Left renal cortex interstitium (tissue), 4 donors: Measurements from ENCODE around the gene CDAN1. TPM values are rescaled to one million over a fixed set of nuclear protein-coding genes. Genes with fewer than 3 reads are reported as not detected.

ENCODE experiments used
- DNase-seq, 4 donors: peaks; one replicate each; pipeline ENCODE4 v3.0.0-alpha.2; 2013; ENCODE audit warnings: low read depth in 4 of 4, low spot score in 2 of 4, missing footprints in 1 of 4
- polyA plus RNA-seq, 4 donors: library from polyadenylated mRNA; unstranded; fragments of 120-200 nt; gene quantifications; one replicate each; pipeline ENCODE4 v1.2.1, GENCODE V29; 2013; ENCODE audit not compliant: insufficient read length in 4 of 4

Gene CDAN1
- polyA plus RNA-seq, 4 donors, result 15.5 to 25.8 (median 20.7) TPM

DNA sequence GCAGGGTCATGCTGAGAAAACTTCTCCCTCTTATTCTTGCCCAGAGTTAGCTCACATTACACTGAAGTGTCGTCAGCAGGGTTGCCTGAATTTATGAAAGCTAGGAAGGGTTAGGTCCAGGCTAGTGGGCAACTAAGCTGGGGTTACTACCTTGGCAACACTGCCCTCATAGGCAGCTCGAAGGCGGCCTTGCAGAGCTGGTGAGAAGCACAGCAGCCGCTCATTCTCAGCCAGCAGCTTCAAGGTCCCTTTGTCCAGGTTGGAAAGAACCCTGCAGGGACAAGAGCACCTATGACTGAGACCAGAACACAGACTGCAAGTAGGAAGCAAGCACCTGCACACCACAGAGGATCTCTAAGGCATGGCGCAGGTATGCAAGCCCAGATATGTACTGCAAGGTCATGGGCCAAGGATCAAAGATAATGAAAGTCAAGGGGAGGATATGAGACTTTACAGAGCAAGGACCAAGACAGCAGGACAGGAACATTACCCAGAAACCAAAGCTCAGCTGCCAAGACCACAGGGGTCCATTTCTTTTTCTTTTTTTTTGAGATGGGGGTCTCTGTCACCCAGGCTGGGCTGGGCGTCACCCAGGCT, 2.8 kb downstream of the CDAN1 start:
- DNase-seq, result no peak

- no peak for DNase-seq
Measured at GRCh38 chr15:42733027-42733426, 3.9 kb downstream of the CDAN1 start.

DNA sequence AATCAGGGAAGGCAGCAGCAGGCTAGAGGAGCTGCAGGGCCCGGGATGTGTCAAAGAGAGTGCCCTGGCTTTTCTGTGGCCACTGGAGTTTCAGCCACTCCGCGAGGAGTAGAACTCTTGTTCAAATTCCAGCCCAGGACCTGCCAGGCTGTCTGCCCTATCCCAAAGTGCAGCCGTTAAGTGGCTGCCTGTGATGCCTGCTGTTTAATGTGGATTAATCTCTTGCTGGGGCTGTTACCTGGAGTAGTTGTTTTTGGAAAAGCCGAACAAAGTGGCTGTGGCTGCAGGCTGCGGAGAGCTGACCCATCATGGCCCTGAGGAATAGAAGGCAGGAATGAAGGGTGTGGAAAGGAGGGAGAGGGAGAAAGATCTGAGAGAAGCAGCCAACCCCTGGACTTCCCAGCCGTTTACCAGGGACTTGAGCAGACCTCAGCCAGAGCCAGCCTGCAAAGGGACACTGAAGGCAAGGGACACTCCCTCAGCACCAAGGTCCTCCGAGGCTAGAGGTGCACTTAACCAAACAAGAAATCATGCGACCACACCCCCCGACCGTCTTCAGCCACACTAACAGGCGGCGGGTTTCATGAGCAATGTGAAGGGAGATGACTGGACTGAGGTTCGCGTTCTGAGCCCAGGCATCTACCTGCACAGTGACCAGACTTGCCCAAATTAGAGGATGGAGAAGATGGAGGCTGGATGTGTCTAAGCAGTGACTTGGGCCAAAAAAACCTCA, 4.7 kb downstream of the CDAN1 start:
- DNase-seq, result no peak

DNA sequence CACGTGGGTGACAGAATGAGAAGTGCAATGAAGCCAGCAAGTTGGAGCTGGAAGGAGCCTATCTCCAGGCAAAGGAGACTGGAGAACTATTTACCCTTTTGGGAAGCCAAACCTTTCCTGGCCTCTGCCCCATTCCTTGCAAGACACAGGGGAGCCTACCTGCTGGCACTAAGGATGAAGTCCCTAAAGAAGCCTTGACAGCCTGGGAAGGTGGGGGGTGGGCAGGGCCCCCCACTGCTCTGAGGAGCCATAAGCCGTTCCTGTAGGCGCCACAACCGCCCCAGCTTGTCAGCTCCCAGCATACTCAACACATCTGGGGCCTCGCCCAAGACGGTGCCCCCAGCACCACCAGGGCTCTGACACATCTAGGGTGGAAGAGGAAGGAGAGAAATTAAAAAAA, 5.5 kb downstream of the CDAN1 start:
- no peak for DNase-seq

DNA sequence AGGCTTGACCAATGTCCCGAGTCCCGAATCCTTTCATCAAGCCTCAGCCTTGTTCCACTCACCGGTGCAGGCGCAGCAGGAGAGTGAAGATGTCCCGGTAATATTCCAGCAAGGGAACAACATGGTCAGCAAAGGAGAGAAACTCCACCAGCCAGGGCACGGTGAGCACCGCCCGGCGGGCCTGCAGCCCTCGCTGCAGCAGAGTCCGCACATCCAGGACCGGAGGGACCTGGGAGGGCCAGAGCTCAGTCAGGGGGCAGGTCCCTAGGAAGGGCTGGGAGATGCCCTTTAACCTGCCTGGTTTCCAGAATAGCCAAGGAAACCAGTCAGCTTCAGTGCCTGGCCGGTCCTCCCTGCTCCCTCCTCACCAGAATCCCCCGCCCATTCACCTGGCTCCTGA, 6.4 kb downstream of the CDAN1 start:
- no peak for DNase-seq

DNA sequence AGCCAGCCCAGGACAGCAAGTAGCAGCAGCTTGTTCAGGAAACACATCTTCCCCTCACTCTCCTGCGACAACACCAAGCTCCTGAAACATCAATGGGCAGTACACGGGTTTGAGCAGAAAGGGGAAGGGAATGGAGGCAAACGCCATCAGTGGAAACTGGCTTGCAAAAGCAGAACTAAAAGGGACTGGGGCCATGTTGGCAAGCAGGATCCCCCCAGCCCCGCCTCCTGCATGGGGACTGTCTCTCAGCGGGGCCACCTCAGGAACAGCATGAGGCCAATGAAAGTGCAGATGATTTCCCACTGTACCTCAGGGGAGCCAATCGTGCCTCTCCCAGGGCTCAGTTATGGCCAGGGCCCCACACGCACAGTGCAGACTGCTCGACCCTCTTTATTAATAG, 6.8 kb downstream of the CDAN1 start:
- no peak for DNase-seq

DNA sequence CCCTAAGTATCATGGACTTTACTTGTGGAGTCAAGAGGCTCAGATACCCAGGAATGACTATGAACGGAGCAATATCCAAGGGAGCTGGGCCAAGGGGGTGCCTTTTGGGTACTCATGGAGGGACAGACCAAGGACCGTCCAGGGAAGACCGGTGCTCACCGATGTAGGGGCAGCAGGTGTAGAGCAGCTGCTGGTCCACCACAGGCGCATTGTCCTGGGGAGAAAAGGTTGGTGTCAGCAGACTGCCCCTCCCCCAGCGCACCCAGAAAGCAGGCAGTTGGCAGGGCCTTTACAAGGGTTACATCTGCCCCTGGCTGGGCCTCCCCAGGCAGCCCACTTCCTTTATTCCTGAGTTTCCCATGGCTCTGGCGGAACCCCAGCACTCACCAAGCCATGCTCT, 7.5 kb downstream of the CDAN1 start:
- DNase-seq, result no peak

- DNase-seq, result no peak
Measured at GRCh38 chr15:42728972-42729371, 8.0 kb downstream of the CDAN1 start.

DNA sequence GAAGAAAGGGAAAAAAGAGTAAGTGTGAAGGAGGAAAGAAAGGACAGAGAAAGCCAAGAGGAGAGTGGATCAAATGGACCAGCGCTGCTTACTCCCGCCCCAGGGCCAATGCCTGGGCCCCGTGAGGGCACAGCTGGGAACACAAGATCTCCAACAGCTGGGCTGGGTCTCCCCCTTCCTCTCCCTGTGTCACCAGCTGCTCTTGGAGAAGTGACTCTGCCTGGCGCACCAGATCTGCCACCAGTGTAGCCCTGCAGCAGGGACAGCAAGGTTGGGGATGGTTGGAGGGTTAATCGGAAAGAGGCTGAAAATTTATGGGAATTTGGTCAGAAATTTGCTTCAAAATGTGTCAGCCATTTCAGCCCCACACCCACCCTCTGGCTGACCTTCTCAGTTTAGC, 8.4 kb downstream of the CDAN1 start:
- no peak for DNase-seq

- DNase-seq, result peak in 1 of 4 donors; percentile 19
Measured at GRCh38 chr15:42727750-42728381, 9.1 kb downstream of the CDAN1 start.

DNA sequence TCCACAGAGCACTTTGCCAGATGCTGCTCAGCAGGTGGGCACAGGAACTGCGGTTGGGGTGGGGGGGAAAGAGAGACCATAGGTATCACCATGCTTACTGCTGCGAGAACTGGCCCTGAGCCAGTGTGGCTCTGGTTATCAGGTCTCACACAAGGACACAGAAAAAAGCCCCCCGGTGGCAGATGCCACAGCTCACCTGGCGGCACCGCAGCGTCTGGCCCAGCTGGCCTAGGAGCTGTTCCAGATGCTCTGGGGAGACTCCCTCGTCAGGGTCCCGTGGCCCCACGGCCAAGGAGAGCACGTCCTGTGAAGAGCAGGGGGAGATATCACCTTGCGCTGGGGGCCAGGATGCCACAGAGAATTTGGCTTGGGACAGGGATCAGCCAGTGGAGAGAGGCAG, 10.8 kb downstream of the CDAN1 start:
- no peak for DNase-seq

DNA sequence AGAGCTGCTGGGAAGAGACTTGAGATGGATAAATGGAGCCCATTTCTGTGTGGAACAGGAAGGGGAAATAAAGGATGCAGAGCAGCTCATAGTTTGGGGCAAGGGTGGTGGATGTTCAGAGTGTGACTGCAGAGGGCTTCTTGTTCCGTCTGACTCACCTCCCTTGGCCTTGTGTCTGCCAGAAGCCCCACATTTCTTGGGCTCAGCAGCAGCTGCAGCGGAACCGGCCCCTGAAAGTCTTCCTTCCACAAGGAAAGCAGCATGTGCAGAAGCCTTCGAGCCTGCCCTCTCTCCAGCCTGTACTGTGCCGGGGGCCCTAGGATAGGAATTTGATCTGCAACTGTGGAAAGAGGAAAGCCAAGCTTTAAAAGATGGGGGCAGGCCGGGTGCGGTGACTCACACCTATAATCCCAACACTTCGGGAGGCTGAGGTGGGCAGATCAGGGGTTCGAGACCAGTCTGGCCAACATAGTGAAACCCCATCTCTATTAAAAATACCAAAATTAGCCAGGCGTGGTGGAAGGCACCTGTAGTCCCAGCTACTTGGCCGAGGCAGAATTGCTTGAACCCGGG, 11.5 kb downstream of the CDAN1 start:
- DNase-seq, result no peak

DNA sequence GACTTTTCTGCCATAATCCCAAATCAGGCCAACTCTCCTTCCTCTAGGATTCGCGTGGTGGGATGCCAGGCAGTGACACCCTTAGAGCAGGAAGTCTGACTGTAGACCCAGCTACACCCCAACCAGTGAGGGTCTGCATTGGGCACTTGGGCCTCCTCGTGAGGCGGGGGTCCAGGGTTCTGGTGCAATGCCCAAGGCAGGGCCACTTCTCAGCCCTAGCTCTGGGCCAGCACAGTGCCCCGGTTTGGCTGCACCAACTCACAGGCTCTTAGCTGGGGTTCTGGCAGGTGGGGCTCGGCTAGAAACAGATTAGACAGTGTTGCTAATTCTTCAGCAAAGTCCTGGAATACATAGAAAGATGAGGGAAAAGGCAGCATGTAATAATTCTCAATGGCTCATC, 12.7 kb downstream of the CDAN1 start:
- no peak for DNase-seq

GRCh38 chr15:42723068-42723467, 13.9 kb downstream of the CDAN1 start:
- no peak for DNase-seq

- no peak for DNase-seq
Measured at GRCh38 chr15:42721916-42722315, 15.0 kb downstream of the CDAN1 start.

DNA sequence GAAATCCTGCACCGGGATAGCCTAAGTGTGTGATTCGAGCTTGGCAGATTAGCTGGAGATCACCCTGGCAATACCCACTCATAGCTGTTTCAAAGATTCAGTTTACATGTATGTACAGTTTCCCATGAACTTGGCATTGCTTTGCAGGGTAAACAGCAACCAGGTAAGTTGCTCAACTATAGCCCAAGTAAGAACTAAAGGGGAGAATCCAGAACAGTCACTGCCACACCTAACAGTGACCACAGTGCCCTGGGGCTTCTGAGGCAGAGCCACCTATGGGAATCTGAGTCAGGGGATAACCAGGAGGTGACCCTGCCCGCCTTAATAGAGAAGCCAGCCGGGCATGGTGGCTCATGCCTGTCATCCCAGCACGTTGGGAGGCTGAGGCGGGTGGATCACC, 15.9 kb downstream of the CDAN1 start:
- no peak for DNase-seq

GRCh38 chr15:42720071-42720470, 16.9 kb downstream of the CDAN1 start:
- no peak for DNase-seq

- no peak for DNase-seq
Measured at GRCh38 chr15:42719043-42719442, 17.9 kb downstream of the CDAN1 start.

DNA sequence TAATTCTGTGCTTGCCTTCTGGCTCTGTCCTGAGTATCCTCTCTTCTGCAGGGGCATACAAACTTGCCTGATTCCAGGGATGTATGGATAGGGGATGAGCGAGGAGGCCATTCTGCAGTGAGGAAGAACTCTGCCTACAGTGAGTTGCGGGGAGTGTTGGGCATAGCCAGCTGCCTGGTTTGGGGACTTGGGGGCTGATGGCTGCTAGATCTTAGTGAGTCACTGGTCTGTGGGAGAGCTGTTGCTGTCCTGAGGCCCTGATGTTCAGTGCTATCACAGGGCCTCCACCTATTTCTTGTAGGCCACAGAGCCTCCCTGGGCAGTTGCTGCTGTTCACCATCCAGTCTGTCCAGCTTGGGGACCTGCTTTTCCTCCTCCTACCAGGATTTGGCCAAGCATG, 20.3 kb downstream of the CDAN1 start:
- no peak for DNase-seq

DNA sequence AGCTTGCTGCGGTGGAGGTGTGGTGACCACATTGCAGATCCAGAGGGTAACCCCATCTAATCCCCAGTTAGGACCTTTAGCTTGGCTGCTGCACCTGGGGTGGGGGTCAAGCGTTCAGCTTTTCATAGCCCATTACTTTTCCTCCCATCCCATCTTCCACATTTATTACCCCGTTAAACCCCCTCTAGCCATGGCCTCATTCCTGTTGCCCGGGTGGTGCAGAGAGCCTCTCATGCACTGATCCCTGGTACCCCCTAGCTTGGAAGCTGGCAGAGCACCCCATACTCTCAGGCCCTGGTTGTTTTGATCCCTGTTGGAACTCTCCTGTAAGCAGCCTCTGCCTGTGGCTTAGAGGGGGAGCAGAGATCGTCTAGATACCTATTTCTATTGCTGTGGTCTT, 20.8 kb downstream of the CDAN1 start:
- no peak for DNase-seq

DNA sequence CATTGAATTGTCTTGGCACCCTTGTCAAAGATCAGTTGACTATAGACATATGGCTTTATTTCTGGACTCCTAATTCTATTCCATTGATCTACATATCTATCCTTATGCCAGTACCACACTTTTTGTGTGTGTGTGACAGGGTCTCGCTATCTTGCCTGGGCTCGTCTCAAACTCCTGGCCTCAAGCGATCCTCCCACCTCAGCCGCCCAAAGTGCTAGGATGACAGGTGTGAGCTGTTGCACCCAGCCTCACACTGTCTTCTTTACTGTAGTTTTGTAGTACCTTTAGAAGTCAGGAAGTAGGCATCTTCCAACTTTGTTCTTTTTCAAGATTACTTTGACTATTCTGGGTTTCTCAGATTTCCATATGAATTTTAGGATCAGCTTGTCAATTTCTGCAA, 24.3 kb downstream of the CDAN1 start:
- DNase-seq, result no peak

DNA sequence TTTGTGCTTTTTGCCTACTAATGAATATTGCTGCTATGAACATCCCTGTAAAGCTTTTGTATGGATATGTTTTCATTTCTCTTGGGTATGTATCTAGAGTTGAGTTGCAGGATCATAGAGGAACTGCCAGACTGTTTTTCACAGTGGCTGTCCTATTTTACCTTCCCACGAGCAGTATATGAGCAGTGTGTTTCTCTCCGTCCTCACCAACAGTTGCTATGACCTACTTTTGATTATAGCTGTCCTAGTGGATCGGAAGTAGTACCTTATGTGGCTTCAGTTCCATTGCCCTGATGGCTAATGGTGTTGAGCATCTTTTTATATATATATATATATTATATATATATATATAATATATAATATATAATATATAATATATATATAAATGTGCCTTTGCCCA, 25.2 kb downstream of the CDAN1 start:
- no peak for DNase-seq
